HG03469 (cell line): ENCODE results near the gene TWF2.

ENCODE experiments used
- ATAC-seq: cut with Tn5 transposase; IDR thresholded peaks from one replicate; pipeline ENCODE4 v1.9.1; 2021; ENCODE audit warnings: mild to moderate bottlenecking, moderate library complexity, moderate number of reproducible peaks; ENCODE audit not compliant: unreplicated experiment

Gene TWF2

GRCh38 chr3:52259035-52259434 is 20.1 kb upstream of the TWF2 start:
- no peak for ATAC-seq

- ATAC-seq: no peak
Observed at GRCh38 chr3:52257911-52258310, 19.0 kb upstream of the TWF2 start.

GRCh38 chr3:52256622-52257021 is 17.7 kb upstream of the TWF2 start:
- no peak for ATAC-seq

GRCh38 chr3:52256159-52256558 is 17.2 kb upstream of the TWF2 start:
- no peak for ATAC-seq

GRCh38 chr3:52254608-52255007 is 15.7 kb upstream of the TWF2 start:
- ATAC-seq: no peak

- ATAC-seq: peak; percentile 73
Observed at GRCh38 chr3:52253314-52254304, 14.7 kb upstream of the TWF2 start.

- ATAC-seq: no peak
Observed at GRCh38 chr3:52250122-52250521, 11.2 kb upstream of the TWF2 start.

GRCh38 chr3:52249683-52250082 is 10.7 kb upstream of the TWF2 start:
- ATAC-seq: no peak

- no peak for ATAC-seq
Observed at GRCh38 chr3:52248816-52249547, 10.0 kb upstream of the TWF2 start.

- no peak for ATAC-seq
Observed at GRCh38 chr3:52248165-52248541, 9.2 kb upstream of the TWF2 start.

GRCh38 chr3:52247409-52248164 is 8.6 kb upstream of the TWF2 start:
- ATAC-seq: no peak

GRCh38 chr3:52246728-52247408 is 7.9 kb upstream of the TWF2 start:
- ATAC-seq: no peak

GRCh38 chr3:52246264-52246620 is 7.3 kb upstream of the TWF2 start:
- no peak for ATAC-seq

GRCh38 chr3:52245322-52246263 is 6.6 kb upstream of the TWF2 start, which contains the start of gene PPM1M:
Gene PPM1M, plus strand, starts transcription at chr3:52245759. Its CDS starts 66 bp downstream, at chr3:52245825.
- no peak for ATAC-seq

- ATAC-seq: no peak
Observed at GRCh38 chr3:52243791-52244628, 5.1 kb upstream of the TWF2 start.

- ATAC-seq: no peak
Observed at GRCh38 chr3:52242039-52242438, 3.1 kb upstream of the TWF2 start.

- no peak for ATAC-seq
Observed at GRCh38 chr3:52240886-52241370, 2.0 kb upstream of the TWF2 start.

- ATAC-seq: no peak
Observed at GRCh38 chr3:52240059-52240885, 1.3 kb upstream of the TWF2 start.
